ENCODE data around the gene MINDY3.

Gene MINDY3

DNA sequence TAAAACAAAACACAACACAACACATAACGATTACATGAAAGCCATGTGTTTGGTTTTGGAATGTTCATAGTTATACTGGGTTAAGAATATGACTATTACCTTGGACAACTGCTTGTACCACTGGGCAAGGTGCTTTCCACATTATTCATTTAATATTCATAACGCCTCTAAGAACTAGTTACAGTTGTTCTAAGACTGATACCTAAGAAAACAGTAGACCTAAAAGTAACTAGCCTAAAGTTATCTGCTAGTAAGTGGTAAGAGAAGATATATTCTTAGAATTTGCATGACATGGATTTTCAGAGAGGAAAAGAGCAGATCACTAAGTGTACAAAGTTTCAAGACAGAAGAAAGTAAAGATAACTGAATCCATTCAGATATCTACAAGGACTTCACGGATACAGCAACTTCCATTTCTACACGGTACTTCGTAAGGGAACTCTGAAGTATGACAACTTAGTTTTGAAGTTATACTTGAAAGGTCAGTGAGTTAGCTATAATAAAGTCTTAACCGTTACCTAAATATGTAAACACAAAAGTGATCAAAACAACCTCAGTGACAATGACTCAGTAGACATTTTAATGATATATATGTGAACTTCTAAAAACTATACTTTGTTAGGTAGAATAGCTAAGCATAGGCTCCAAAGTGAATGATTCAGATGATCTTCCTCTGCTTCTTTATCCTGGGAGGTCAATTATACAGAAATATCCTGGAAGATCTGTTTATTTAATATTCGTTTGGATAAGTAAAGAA lies 65.1 kb downstream of the MINDY3 start:
- Mint-ChIP-seq H3K27me3 (ENCODE audit: low read depth, poor library complexity) (no peaks in the 10 kb centered on the region), H3K27ac (peak overlapping the region; percentile 66), H3K9me3 (peaks cover 5% of the 10 kb centered on the region), H3K4me3 (no peak overlapping the region), H3K4me1 (peaks cover 68% of the 10 kb centered on the region), H3K36me3 (ENCODE audit: low read depth) (peaks cover 28% of the 10 kb centered on the region)
- TF ChIP-seq, protein P1, sequence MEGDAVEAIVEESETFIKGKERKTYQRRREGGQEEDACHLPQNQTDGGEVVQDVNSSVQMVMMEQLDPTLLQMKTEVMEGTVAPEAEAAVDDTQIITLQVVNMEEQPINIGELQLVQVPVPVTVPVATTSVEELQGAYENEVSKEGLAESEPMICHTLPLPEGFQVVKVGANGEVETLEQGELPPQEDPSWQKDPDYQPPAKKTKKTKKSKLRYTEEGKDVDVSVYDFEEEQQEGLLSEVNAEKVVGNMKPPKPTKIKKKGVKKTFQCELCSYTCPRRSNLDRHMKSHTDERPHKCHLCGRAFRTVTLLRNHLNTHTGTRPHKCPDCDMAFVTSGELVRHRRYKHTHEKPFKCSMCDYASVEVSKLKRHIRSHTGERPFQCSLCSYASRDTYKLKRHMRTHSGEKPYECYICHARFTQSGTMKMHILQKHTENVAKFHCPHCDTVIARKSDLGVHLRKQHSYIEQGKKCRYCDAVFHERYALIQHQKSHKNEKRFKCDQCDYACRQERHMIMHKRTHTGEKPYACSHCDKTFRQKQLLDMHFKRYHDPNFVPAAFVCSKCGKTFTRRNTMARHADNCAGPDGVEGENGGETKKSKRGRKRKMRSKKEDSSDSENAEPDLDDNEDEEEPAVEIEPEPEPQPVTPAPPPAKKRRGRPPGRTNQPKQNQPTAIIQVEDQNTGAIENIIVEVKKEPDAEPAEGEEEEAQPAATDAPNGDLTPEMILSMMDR (IDR thresholded peaks at IDR 0.05), result no peak
- no peak for DNase-seq

DNA sequence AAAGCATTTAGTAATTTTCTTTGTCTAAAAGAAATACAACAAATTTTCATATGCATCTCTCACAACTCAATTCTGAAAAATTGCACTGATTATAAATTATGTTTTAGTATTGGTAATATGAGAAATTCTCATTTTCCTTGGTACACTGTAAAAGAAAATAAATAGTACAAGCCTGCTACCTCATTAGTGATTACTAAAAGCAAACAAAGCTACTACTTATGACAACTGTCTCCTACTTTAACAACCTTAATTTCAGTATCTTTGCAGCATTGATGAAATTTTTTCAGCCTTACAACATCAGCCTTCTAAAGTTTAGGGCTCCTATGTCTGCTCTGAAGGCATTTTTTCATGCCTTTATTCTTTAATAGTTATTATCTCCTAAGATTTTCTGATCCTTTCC lies 65.7 kb downstream of the MINDY3 start:
- no peak for DNase-seq
- no peaks in the 10 kb centered on the region for H3K27me3 Mint-ChIP-seq (ENCODE audit: low read depth, poor library complexity)
- TF ChIP-seq, protein P1 (IDR thresholded peaks at IDR 0.05), result no peak
- peaks cover 4% of the 10 kb centered on the region for H3K9me3 Mint-ChIP-seq
- no peak overlapping the region for H3K4me3 Mint-ChIP-seq
- H3K27ac Mint-ChIP-seq, result peak overlapping the region; percentile 66
- H3K4me1 Mint-ChIP-seq, result peaks cover 75% of the 10 kb centered on the region
- peaks cover 24% of the 10 kb centered on the region for H3K36me3 Mint-ChIP-seq (ENCODE audit: low read depth)

DNA sequence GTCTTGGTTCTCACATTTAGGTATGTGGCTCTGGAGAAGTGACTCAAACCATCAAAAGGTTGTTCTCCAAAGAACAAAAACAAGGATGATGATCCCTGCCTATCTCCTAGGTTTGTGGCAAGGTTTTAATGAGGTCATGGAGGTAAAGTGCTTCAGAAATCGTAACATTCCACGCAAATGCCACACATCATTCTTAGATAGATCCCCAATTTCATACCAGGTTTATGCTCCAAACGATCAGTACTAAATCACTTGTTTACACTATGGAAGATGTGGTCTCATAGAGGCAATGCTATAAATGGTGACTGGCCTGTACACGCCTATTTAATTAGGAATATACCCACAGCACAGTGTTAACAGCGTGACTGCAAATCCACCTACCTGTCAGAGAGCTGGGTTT lies 66.6 kb downstream of the MINDY3 start:
- H3K36me3 Mint-ChIP-seq (ENCODE audit: low read depth), result peaks cover 26% of the 10 kb centered on the region
- no peaks in the 10 kb centered on the region for H3K27me3 Mint-ChIP-seq (ENCODE audit: low read depth, poor library complexity)
- TF ChIP-seq, protein P1 (IDR thresholded peaks at IDR 0.05), result no peak
- DNase-seq, result no peak
- H3K9me3 Mint-ChIP-seq, result no peaks in the 10 kb centered on the region
- H3K4me1 Mint-ChIP-seq, result peaks cover 82% of the 10 kb centered on the region
- peak overlapping the region; percentile 21 for H3K27ac Mint-ChIP-seq
- H3K4me3 Mint-ChIP-seq, result no peak overlapping the region

DNA sequence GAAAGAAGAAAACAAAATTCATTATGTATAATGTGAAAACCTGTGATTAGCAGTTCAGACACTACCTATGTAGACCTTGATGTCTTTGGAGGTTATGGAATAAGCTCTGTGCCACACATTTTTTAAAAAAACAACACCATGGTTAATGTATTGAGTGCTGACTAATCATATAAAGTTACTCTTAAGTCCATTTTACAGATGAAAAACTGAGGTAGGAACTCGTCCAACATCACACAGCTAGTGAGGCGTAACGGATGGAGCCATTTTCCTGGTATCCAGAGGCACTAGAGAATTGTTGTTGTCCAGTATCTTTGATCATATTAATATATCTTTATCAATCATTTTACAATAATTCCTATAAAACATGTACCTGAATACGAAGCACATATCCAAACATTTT lies 67.5 kb downstream of the MINDY3 start:
- no peak for DNase-seq
- Mint-ChIP-seq H3K9me3 (no peaks in the 10 kb centered on the region), H3K4me3 (no peak overlapping the region), H3K4me1 (peaks cover 75% of the 10 kb centered on the region), H3K27ac (peak overlapping the region; percentile 94), H3K27me3 (ENCODE audit: low read depth, poor library complexity) (no peaks in the 10 kb centered on the region), H3K36me3 (ENCODE audit: low read depth) (peaks cover 29% of the 10 kb centered on the region)
- TF ChIP-seq, protein P1 (IDR thresholded peaks at IDR 0.05), result no peak

DNA sequence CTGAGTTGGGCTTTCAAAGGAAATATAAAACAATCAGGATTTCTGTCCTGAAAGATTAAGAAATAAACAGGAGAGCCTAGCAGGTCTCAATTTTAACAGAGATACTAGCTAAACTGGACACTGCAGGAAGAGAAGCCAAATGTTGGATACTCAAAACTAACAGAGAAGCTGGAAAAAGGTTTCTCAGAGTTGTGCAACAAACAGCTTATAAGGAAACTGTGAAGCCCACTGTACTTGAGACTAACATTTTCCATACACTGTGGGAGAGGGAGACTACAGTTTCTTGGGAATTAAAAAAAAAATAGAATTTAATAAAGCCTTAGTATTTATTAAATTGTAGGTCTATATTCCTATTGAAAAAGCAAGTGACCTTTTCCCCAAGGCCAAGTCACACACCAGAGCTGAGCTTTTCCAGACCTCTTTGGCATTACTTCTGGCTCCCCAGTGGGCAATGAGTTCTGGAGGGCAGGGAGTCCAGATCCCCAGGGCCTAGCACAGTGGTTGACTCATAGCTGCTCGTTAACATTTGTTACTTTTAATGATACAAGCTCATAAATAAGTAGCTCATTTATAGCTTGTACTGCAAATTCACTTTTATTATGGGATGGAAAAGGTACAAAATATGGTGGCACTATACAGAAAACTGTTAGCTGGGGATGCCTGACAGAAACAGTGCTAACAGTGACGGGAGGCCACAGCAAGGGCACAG lies 68.3 kb downstream of the MINDY3 start:
- peaks cover 67% of the 10 kb centered on the region for H3K4me1 Mint-ChIP-seq
- TF ChIP-seq, protein P1 (IDR thresholded peaks at IDR 0.05), result no peak

More for the DNA sequence above, 68.3 kb downstream of the MINDY3 start:
- H3K27ac Mint-ChIP-seq, result peak overlapping the region; percentile 94
- H3K27me3 Mint-ChIP-seq (ENCODE audit: low read depth, poor library complexity), result no peaks in the 10 kb centered on the region
- DNase-seq, result peak; percentile 12
- peaks cover 29% of the 10 kb centered on the region for H3K36me3 Mint-ChIP-seq (ENCODE audit: low read depth)
- H3K4me3 Mint-ChIP-seq, result no peak overlapping the region
- H3K9me3 Mint-ChIP-seq, result no peaks in the 10 kb centered on the region

All from nephron progenitor cell (in vitro differentiated cells).